PC-3 (cell line): Measurements from ENCODE around the gene PTPRN2. TPM values are rescaled to one million over a fixed set of nuclear protein-coding genes. Genes with fewer than 3 reads are reported as not detected.

Source experiments
- ATAC-seq: fragments of 200-7000 bp; cut with Tn5 transposase; 2 replicates; pipeline ENCODE4 v1.9.1; 2020; ENCODE audit warnings: mild to moderate bottlenecking, moderate library complexity
- BruUV-seq: library from RNA; stranded (reverse); fragments of 400-500 nt; replicated peaks from 2 replicates; lab custom pipeline; 2021; lab: Mats Ljungman, UMichigan
- CTCF ChIA-PET: fragments of 300-600 bp; sonication (Branson Sonifier 250); formaldehyde crosslinking; loops from one replicate; lab custom pipeline; 2022; ENCODE audit warnings: antibody characterized with exemption; lab: Charles Lee
- POLR2A ChIA-PET: fragments of 300-600 bp; sonication (Branson Sonifier 250); formaldehyde crosslinking; loops from one replicate; lab custom pipeline; 2022; ENCODE audit warnings: antibody characterized with exemption; ENCODE audit not compliant: unreplicated experiment; lab: Charles Lee
- DNase-seq: peaks from one replicate; pipeline ENCODE4 v3.0.0-alpha.2; 2015
- H2AFZ ChIP-seq: fragments of 300-600 bp; sonication (generic); 2 replicates; pipeline ENCODE4 v1.6.0; 2016; ENCODE audit warnings: antibody characterized with exemption, low read length
- H3F3A ChIP-seq: fragments of 300-600 bp; sonication (generic); one replicate; pipeline ENCODE4 v1.6.0; 2017; ENCODE audit warnings: antibody characterized with exemption, low read length, control low read depth, mild to moderate bottlenecking; ENCODE audit not compliant: unreplicated experiment
- H3K27ac ChIP-seq: fragments of 300-600 bp; sonication (generic); 2 replicates; pipeline ENCODE4 v1.5.1; 2016; ENCODE audit warnings: mild to moderate bottlenecking, low read length
- H3K27me3 ChIP-seq: fragments of 300-600 bp; sonication (generic); 2 replicates; pipeline ENCODE4 v1.6.1; 2016; ENCODE audit warnings: low read length, mixed read lengths
- H3K36me3 ChIP-seq: fragments of 300-600 bp; sonication (generic); 2 replicates; pipeline ENCODE4 v1.6.1; 2016; ENCODE audit warnings: low read depth, mixed run types, low read length, mixed read lengths
- H3K4me1 ChIP-seq: fragments of 300-600 bp; sonication (generic); 2 replicates; pipeline ENCODE4 v1.5.1; 2016; ENCODE audit warnings: low read length; ENCODE audit not compliant: insufficient read depth
- H3K4me2 ChIP-seq: fragments of 300-600 bp; sonication (generic); 2 replicates; pipeline ENCODE4 v1.6.0; 2016; ENCODE audit warnings: low read length
- H3K4me3 ChIP-seq: fragments of 300-600 bp; sonication (generic); 2 replicates; pipeline ENCODE4 v1.5.1; 2016; ENCODE audit warnings: mild to moderate bottlenecking, low read length, mixed read lengths
- H3K79me2 ChIP-seq: fragments of 300-600 bp; sonication (generic); 2 replicates; pipeline ENCODE4 v1.6.1; 2017; ENCODE audit warnings: low read length, mixed read lengths
- H3K9ac ChIP-seq: fragments of 300-600 bp; sonication (generic); 2 replicates; pipeline ENCODE4 v1.6.0; 2016; ENCODE audit warnings: mild to moderate bottlenecking, low read length
- H3K9me2 ChIP-seq: fragments of 300-600 bp; sonication (generic); replicated peaks from 2 replicates; pipeline ENCODE4 v1.6.1; 2016; ENCODE audit warnings: mixed run types, low read length, mixed read lengths
- H3K9me3 ChIP-seq: fragments of 300-600 bp; sonication (generic); 2 replicates; pipeline ENCODE4 v1.6.1; 2016; ENCODE audit warnings: low read length, mixed read lengths
- H4K20me1 ChIP-seq: fragments of 300-600 bp; sonication (generic); 2 replicates; pipeline ENCODE4 v1.6.1; 2016; ENCODE audit warnings: low read length, mixed read lengths
- CTCF ChIP-seq: fragments of 300-600 bp; sonication (generic); conservative IDR thresholded peaks from 2 replicates; pipeline ENCODE4 v1.5.1; 2017; ENCODE audit warnings: antibody characterized with exemption, low read depth, mild to moderate bottlenecking, low read length
- EZH2 ChIP-seq: fragments of 300-600 bp; sonication (generic); IDR thresholded peaks from one replicate; pipeline ENCODE4 v1.6.1; 2017; ENCODE audit warnings: antibody characterized with exemption, mild to moderate bottlenecking, low read length; ENCODE audit not compliant: unreplicated experiment
- EZH2phosphoT487 ChIP-seq: fragments of 300-600 bp; sonication (generic); IDR thresholded peaks from 2 replicates; pipeline ENCODE4 v1.6.1; 2018; ENCODE audit warnings: mild to moderate bottlenecking, antibody characterized with exemption, low read length, borderline replicate concordance
- intact Hi-C: fragments of 100-400 bp; cut with micrococcal nuclease; formaldehyde crosslinking; loops from 2 replicates; pipeline ENCODE4 v1.9.0; 2023
- total RNA-seq: library from RNA; depleted of rRNA; stranded (reverse); fragments of >200 nt; gene quantifications from 2 replicates; pipeline ENCODE4 v1.2.3, GENCODE V29; 2014

The PTPRN2 gene
- total RNA-seq, 1 experiment from 2014 or later, result 3.2 TPM

- H3K9ac ChIP-seq, result no peak overlapping the region
- no peaks in the 10 kb centered on the region for H3K79me2 ChIP-seq
- H2AFZ ChIP-seq, result no peak overlapping the region
- intact Hi-C loops, result no loop called here
- no peaks in the 10 kb centered on the region for H3K9me2 ChIP-seq
- no peaks in the 10 kb centered on the region for H3K27me3 ChIP-seq
- ChIA-PET CTCF (no interaction called here), POLR2A (no interaction called here)
- peaks cover 3% of the 10 kb centered on the region for H3F3A ChIP-seq
- H3K4me1 ChIP-seq, result peaks cover 7% of the 10 kb centered on the region
- H3K36me3 ChIP-seq, result no peaks in the 10 kb centered on the region
- no peak overlapping the region for H3K27ac ChIP-seq
- no TSS peak for BruUV-seq
- H3K4me3 ChIP-seq, result no peak overlapping the region
- TF ChIP-seq EZH2, result no peak
- no peak for TF ChIP-seq EZH2phosphoT487
- TF ChIP-seq CTCF, result no peak
- no peak for DNase-seq
- 0 out of 2 replicates have a peak, but pooled peaks cover 5% of the 10 kb centered on the region for H3K9me3 ChIP-seq
- H4K20me1 ChIP-seq, result no peaks in the 10 kb centered on the region
- ATAC-seq, result no peak
- H3K4me2 ChIP-seq, result no peak overlapping the region
Measured at GRCh38 chr7:157944734-157945291, 642.8 kb downstream of the PTPRN2 start.

- ChIA-PET POLR2A (no interaction called here), CTCF (no interaction called here)
- H3K79me2 ChIP-seq, result no peaks in the 10 kb centered on the region
- no peak overlapping the region for H3K9ac ChIP-seq
- no peak for DNase-seq
- no peak overlapping the region for H3K27ac ChIP-seq
- H3K4me3 ChIP-seq, result no peak overlapping the region
- H3F3A ChIP-seq, result no peaks in the 10 kb centered on the region
- H3K36me3 ChIP-seq, result no peaks in the 10 kb centered on the region
- no peaks in the 10 kb centered on the region for H3K27me3 ChIP-seq
- intact Hi-C loops, result no loop called here
- H3K9me3 ChIP-seq, result 0 out of 2 replicates have a peak, but pooled peaks cover 5% of the 10 kb centered on the region
- no peaks in the 10 kb centered on the region for H4K20me1 ChIP-seq
- peaks cover 2% of the 10 kb centered on the region; the same call in 1 of the 2 replicates for H3K4me1 ChIP-seq
- no peak overlapping the region for H3K4me2 ChIP-seq
- no peak overlapping the region for H2AFZ ChIP-seq
- no peak for TF ChIP-seq CTCF
- no peak for TF ChIP-seq EZH2phosphoT487
- TF ChIP-seq EZH2, result no peak
- BruUV-seq, result no TSS peak
- H3K9me2 ChIP-seq, result no peaks in the 10 kb centered on the region
- no peak for ATAC-seq
Measured at GRCh38 chr7:157944051-157944450, 643.6 kb downstream of the PTPRN2 start.

- no peaks in the 10 kb centered on the region for H3K79me2 ChIP-seq
- 0 out of 2 replicates have a peak, but pooled peaks cover 5% of the 10 kb centered on the region for H3K9me3 ChIP-seq
- ChIA-PET CTCF (no interaction called here), POLR2A (no interaction called here)
- no peak overlapping the region for H2AFZ ChIP-seq
- no peaks in the 10 kb centered on the region for H3K36me3 ChIP-seq
- H3F3A ChIP-seq, result no peaks in the 10 kb centered on the region
- no peaks in the 10 kb centered on the region for H3K9me2 ChIP-seq
- no peak overlapping the region for H3K4me2 ChIP-seq
- BruUV-seq, result no TSS peak
- intact Hi-C loops, result no loop called here
- H3K9ac ChIP-seq, result no peak overlapping the region
- no peak overlapping the region for H3K27ac ChIP-seq
- DNase-seq (no peak), ATAC-seq (no peak)
- TF ChIP-seq CTCF (no peak), EZH2 (no peak), EZH2phosphoT487 (no peak)
- H3K4me3 ChIP-seq, result no peak overlapping the region
- no peaks in the 10 kb centered on the region for H3K27me3 ChIP-seq
- no peaks in the 10 kb centered on the region for H4K20me1 ChIP-seq
- no peaks in the 10 kb centered on the region for H3K4me1 ChIP-seq
Measured at GRCh38 chr7:157943561-157943960, 644.1 kb downstream of the PTPRN2 start.
